Neuron (in vitro differentiated cells): ENCODE results near the gene XPR1.

Experiments used
- H2AFZ ChIP-seq: one replicate; pipeline ENCODE4 v1.6.1; 2013; ENCODE audit warnings: low read depth, mild to moderate bottlenecking, inconsistent platforms, low read length, moderate library complexity
- H3K27me3 ChIP-seq: one replicate; pipeline ENCODE4 v1.6.1; 2013; ENCODE audit warnings: low read length; ENCODE audit not compliant: insufficient read depth
- H3K36me3 ChIP-seq: one replicate; pipeline ENCODE4 v1.6.1; 2013; ENCODE audit warnings: low read length; ENCODE audit not compliant: insufficient read depth
- H3K4me1 ChIP-seq: one replicate; pipeline ENCODE4 v1.6.1; 2013; ENCODE audit warnings: low read length; ENCODE audit not compliant: insufficient read depth
- H3K4me3 ChIP-seq: 2 replicates; pipeline ENCODE4 v1.5.1; 2013; ENCODE audit warnings: mild to moderate bottlenecking, low read length, moderate library complexity
- H3K9me3 ChIP-seq: one replicate; pipeline ENCODE4 v1.6.1; 2013; ENCODE audit warnings: low read length

The XPR1 gene

DNA sequence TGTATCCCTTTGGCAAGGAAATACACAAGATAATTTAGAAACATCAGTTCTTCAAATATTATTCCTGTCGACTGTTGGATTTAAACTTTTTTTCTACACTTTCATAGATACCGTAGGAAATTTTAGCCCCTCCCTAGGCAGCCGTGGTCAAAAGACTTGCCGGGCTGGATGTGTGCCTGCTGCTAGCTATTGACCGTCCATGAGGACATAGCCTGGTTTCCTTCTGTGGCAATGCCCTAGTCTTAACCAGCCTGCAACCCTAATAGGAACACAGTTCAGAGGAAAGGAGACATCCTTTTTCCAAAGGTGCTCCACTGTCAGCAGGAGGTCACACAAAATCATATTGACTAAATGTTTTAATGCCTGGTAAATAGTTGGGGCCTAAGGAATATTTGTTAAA, 260.4 kb downstream of the XPR1 start:
- H3K36me3 ChIP-seq: peaks cover 7% of the 10 kb centered on the region
- H3K27me3 ChIP-seq: no peaks in the 10 kb centered on the region
- no peak overlapping the region for H3K4me3 ChIP-seq
- H3K9me3 ChIP-seq: no peaks in the 10 kb centered on the region
- H2AFZ ChIP-seq: no peak overlapping the region
- H3K4me1 ChIP-seq: no peaks in the 10 kb centered on the region

DNA sequence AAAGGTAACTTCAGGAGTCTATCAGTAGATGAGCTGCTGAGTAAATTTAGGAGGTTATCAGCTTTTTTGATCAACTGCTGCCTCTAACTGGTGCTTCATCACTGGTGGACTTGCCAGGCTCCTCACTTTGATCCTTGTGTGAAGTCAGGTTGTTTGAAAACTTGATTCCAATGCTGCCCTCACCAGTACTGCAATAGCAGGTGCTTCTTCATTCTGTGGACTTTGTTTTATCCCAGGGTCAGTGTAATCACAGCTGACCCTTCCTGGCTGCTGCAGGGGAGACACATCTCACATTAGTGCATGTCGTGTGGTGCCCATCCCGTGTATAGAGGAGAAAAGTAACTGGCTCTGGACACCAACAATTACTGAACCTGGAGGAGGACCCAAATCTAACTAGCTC, 260.9 kb downstream of the XPR1 start:
- Histone ChIP-seq H3K36me3 (peaks cover 3% of the 10 kb centered on the region), H2AFZ (no peak overlapping the region), H3K9me3 (no peaks in the 10 kb centered on the region), H3K4me1 (no peaks in the 10 kb centered on the region), H3K27me3 (no peaks in the 10 kb centered on the region), H3K4me3 (no peak overlapping the region)

DNA sequence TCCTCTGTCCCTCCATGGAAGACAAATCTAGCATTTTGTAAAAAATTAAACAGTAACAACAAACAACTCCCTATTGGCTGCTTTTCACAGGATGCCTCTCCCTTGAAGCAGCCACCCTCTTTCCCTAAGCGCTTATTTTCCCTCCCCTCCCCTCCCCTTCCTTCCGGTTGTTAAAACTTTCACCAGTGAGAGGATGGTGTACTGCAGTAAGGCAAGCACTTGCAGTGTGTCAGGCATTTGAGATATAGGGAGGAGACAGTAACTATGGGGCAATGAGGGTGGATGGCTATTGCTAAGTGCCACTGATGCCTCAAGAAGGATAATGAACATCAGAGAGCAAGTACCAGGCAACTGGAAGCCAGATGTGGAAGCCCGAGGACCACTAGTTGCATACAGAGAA, 261.8 kb downstream of the XPR1 start:
- Histone ChIP-seq H3K36me3 (no peaks in the 10 kb centered on the region), H3K4me3 (no peak overlapping the region), H3K27me3 (no peaks in the 10 kb centered on the region), H2AFZ (no peak overlapping the region), H3K9me3 (no peaks in the 10 kb centered on the region), H3K4me1 (no peaks in the 10 kb centered on the region)

DNA sequence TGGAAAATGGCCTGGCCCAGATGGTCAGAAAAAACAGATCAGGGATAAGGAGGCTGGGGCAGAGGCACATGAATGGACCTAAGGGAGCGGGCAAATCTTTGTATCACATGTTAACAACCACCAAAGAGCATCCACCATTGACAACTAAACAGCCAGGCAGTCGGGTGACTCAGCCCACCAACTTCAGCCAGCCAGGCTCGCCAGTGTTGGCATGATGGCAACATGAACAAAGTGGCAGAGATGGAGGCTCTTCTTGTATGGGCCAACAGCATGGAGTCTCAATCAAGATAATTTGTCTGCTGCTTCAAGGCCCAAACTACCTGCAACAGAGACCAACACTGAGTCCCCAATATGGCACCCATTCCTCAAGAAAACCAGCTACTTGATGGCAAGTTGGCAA, 264.3 kb downstream of the XPR1 start:
- Histone ChIP-seq H3K36me3 (no peaks in the 10 kb centered on the region), H3K4me1 (no peaks in the 10 kb centered on the region), H3K9me3 (no peaks in the 10 kb centered on the region), H2AFZ (no peak overlapping the region), H3K4me3 (no peak overlapping the region), H3K27me3 (no peaks in the 10 kb centered on the region)

DNA sequence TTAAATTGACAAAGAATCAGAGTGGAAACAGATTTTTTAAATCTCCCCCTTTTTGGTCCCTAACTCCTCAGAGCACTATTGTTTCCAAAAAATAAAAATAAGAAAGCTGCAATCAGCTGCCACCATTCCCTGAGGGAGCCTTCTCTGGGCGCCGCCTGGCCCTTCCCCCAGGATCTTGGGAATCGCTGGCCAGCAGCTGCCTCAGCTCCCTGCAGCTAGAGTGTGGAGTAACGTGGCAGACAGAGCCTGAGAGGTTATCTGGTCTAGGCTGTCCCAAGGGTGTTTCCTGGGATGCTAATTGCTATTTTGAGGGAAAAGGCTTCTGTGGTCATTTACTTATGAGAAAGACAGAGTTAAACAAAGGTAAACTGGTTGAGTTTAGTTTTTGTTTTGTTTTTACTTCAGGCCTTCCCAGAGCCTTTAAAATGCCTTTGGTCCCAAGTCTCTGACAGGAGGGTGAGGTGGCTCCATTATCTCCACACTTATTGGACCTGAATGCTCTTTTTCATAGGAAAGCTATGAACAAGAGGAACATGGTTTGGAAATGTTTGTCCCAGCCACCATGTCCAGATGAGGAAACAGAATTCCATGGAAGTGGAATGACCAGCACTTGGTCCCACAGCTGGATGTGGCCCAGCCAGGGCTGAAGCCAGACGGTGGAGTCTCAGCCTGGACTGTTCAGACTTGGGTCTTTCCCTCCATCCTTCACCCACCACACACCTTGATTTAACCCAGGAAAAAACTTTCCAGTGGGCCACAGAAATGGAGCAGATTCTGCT, 266.8 kb downstream of the XPR1 start:
- Histone ChIP-seq H2AFZ (no peak overlapping the region), H3K27me3 (no peaks in the 10 kb centered on the region), H3K9me3 (no peaks in the 10 kb centered on the region), H3K4me3 (no peak overlapping the region), H3K4me1 (no peaks in the 10 kb centered on the region), H3K36me3 (no peaks in the 10 kb centered on the region)

DNA sequence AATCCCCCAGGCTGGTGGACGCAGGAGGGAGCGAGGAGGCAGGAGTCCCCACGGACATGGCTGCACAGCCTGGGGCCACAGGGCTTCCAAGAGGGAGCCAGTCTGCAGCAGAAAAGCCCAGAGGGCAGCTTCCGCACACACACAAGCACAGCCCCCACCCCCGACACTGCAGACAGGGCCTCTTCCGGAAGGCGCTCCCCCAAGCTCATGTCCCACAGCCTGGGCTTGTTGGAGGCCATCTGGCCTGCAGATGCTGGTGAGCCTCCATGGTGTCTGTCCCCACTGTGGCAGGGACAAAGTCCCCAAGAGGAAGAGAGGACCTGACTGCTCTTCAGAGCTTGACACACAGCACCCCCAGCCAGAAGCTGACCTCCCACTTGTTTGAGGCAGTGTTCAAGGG, 267.4 kb downstream of the XPR1 start:
- no peaks in the 10 kb centered on the region for H3K9me3 ChIP-seq
- H2AFZ ChIP-seq: no peak overlapping the region
- no peaks in the 10 kb centered on the region for H3K4me1 ChIP-seq
- H3K36me3 ChIP-seq: no peaks in the 10 kb centered on the region
- H3K27me3 ChIP-seq: no peaks in the 10 kb centered on the region
- no peak overlapping the region for H3K4me3 ChIP-seq

DNA sequence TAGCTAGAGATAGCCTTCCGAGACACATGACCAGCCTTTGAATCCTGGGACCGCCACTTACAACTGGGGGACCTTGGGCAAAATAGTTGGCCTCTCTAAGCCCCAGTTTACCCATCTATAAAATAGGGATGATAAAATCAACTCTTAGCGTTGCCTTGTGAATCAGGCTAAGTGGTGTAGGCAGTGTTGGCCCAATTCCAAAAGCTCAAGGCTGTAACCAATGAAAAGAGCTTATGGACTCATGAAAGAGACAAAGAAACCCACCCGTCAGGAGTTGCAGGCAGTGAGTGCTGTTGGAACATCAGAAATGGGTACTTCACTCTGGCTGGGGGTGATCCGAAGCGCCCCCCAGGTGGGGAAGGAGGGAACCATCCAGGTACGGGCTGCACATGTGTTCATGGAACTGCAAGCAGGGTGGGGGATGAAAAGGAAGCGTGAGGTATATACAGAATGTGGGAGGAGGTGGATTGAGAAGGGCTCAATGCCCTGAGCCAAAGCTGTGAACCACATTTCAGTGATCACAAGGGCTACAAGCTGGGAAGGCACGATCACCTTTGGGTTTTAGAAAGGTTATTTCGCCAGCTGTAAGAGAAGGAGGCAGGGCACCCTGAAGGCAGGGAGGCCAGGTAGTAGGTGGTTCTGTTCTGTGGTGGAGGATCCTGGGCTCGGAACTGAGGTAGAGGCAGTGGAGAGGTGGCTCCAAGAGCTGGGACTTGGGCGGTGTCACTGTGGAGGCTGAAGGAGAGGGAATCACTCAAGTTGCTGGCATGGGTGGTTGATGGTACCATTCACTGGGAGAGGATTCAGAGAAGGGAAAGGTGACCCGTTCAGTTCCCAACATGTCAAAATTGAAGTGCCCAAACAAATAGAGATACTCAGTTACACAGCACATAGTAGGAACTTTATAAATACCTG, 269.5 kb downstream of the XPR1 start:
- H3K4me1 ChIP-seq: peaks cover under 1% of the 10 kb centered on the region
- no peaks in the 10 kb centered on the region for H3K36me3 ChIP-seq
- H3K27me3 ChIP-seq: no peaks in the 10 kb centered on the region
- H3K9me3 ChIP-seq: no peaks in the 10 kb centered on the region
- no peak overlapping the region for H3K4me3 ChIP-seq
- no peak overlapping the region for H2AFZ ChIP-seq

DNA sequence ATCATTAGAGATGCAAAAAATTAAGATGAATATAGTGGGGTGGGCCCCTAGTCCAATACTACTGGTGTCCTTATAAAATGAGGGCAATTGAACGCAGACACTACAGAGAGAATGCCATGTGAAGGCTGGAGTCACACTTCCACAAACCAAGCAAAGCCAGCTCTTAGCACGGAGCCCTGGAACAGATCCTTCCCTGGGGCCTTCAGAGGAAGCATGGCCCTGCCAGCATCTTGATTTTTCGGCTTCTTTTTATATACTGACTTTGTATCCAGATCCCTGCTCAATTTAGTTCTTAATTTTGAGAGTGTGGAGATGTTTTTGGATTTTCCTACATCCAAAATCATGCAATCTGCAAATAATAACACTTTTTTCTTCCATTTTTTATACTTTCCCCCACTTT, 270.7 kb downstream of the XPR1 start:
- no peak overlapping the region for H3K4me3 ChIP-seq
- peaks cover 2% of the 10 kb centered on the region for H3K4me1 ChIP-seq
- H3K36me3 ChIP-seq: no peaks in the 10 kb centered on the region
- no peaks in the 10 kb centered on the region for H3K9me3 ChIP-seq
- H2AFZ ChIP-seq: no peak overlapping the region
- no peaks in the 10 kb centered on the region for H3K27me3 ChIP-seq

DNA sequence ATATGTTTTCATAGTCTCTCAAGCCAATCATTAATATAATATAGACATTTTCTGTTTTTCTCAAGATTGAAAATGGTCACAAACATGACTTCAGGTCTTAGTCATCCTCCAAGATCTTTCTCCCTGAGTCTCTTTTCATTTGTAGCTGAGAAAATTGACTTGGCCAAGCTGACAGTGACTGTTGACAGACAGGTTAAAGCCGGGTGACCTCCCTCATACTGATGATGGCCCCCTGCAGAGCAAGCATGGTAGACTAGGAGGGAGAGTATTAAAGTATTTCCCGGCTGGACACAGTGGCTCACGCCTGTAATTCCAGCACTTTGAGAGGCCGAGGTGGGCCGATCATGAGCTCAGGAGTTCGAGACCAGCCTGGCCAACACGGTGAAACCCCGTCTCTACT, 274.1 kb downstream of the XPR1 start:
- Histone ChIP-seq H3K4me3 (no peak overlapping the region), H3K4me1 (peaks cover 2% of the 10 kb centered on the region), H2AFZ (no peak overlapping the region), H3K36me3 (no peaks in the 10 kb centered on the region), H3K27me3 (no peaks in the 10 kb centered on the region), H3K9me3 (no peaks in the 10 kb centered on the region)

DNA sequence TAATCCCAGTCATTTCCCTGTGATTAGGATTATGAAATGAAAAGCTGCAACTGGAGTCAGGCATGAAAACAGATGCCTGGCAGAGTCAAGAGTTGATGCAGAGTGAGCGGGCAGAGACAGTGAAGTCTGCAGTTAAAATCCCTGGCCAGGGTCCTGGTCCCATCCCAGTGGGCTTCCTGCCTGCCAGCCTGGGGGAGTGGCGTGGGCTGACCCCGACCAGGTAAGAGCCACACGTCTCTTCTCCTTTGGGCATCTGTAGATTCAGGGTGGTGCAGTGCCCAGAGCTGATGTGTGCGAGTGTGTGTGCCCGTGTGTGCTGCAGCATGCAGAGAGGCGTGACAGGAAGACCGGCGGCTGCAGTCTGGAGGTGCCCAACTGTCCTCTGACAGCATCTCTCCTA, 274.7 kb downstream of the XPR1 start:
- Histone ChIP-seq H3K4me1 (peaks cover 2% of the 10 kb centered on the region), H3K36me3 (no peaks in the 10 kb centered on the region), H3K4me3 (no peak overlapping the region), H3K27me3 (peaks cover 2% of the 10 kb centered on the region), H2AFZ (no peak overlapping the region), H3K9me3 (no peaks in the 10 kb centered on the region)

DNA sequence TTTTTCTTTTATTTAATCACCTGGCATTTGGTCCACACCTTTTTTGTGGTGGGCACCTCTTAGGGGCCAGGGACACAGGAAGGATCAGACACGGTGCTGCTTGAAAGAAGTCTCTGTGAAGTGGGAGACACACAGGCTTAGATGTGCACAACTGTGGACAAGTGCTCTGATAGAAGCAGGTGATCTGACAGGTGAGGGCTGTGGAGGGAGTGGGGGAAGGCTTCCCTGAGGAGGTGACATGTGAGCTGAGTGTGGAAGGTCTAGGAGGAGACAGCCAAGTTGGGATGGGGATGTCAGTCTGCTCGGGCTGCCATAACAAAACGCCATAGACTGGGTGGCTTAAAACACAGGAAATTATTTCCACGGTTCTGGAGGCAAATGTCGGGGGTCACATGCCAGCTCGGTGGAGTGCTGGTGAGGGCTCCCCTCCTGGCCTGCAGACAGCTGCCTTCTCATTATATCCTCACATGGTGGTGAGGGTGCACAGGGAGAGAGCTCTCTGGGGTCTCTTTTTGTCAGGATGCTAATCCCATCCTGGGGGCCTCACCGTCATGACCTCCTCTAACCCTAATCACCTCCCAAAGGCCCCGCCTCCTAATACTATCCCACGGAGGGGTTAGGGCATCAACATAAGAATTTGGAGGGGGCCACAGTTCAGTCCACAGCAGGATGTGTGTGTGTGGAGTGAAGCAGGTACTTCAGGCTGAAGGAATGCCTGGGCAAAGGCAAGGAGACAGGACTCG, 275.7 kb downstream of the XPR1 start:
- Histone ChIP-seq H3K9me3 (peaks cover 2% of the 10 kb centered on the region), H3K4me3 (no peak overlapping the region), H3K36me3 (no peaks in the 10 kb centered on the region), H2AFZ (no peak overlapping the region), H3K4me1 (peaks cover 2% of the 10 kb centered on the region), H3K27me3 (peaks cover 11% of the 10 kb centered on the region)

DNA sequence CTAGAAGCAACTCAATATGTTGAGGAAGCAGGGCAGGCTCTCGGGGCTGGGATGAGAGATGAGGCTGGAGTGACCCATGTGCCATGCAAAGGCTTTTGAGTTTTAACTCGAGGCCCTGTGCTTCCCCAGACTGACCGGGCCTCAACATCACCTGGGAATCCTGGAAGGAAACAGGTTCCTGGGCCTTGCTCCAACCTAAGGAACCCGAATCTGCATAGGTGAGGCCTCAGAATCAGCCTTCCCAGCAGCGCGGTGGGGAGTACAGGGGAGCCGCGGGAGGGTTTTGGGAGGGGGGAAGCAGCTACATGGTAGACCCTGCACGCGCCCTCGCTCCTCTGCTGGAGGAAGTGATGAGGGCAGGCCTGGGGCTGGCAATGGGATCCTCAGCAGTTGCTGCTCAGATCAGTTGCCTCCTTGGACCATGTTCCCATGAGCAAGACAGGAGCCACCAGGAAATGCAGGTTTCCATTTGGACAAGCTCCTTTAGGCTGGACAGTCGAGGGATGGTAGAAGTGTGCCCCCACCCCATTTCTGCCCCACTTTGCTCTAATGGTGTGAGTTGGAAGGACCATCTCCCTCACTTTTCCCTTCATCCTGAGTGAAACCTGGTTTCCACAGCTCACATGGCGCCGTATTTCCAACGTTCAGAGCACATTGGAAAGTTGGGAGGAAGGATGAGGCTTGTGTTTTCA, 276.4 kb downstream of the XPR1 start:
- peaks cover 2% of the 10 kb centered on the region for H3K9me3 ChIP-seq
- peaks cover 11% of the 10 kb centered on the region for H3K27me3 ChIP-seq
- H3K4me1 ChIP-seq: peaks cover 2% of the 10 kb centered on the region
- no peak overlapping the region for H3K4me3 ChIP-seq
- H2AFZ ChIP-seq: no peak overlapping the region
- no peaks in the 10 kb centered on the region for H3K36me3 ChIP-seq
